HL-60 (cell line): Measurements from ENCODE around the gene SEPTIN5.
"Not testable (repeated sequence)": the region's sequence is repeated elsewhere in the genome, so short reads cannot be mapped to it uniquely, and the experiment has no call there.

Experiments
- DNase-seq, 2 experiments: peaks; one replicate each; pipeline ENCODE4 v3.0.0-alpha.2; 2010 to 2020; ENCODE audit warnings: low read depth in 1 of 2, low spot score in 1 of 2
- H3K27ac ChIP-seq: fragments of 250-450 bp; sonication (Bioruptor Pico); replicated peaks from 2 replicates; pipeline ENCODE4 v1.5.1; 2020; ENCODE audit warnings: mild to moderate bottlenecking, moderate library complexity
- H3K27me3 ChIP-seq: fragments of 250-450 bp; sonication (Bioruptor Pico); 2 replicates; pipeline ENCODE4 v1.5.1; 2021; ENCODE audit warnings: mild to moderate bottlenecking, moderate library complexity; ENCODE audit not compliant: insufficient read depth, poor library complexity, severe bottlenecking
- H3K4me3 ChIP-seq: replicated peaks from 2 replicates; pipeline ENCODE4 v1.5.1; 2011; ENCODE audit warnings: mild to moderate bottlenecking, control low read depth, low read length; ENCODE audit not compliant: insufficient read depth
- GABPA ChIP-seq: IDR thresholded peaks from 2 replicates; pipeline ENCODE4 v1.6.1; 2012; ENCODE audit warnings: low read depth
- POLR2AphosphoS5 ChIP-seq: IDR thresholded peaks from 2 replicates; pipeline ENCODE4 v1.6.1; 2012; ENCODE audit warnings: low read depth
- SPI1 ChIP-seq: IDR thresholded peaks from 2 replicates; pipeline ENCODE4 v1.6.1; 2012; ENCODE audit warnings: low read depth, mild to moderate bottlenecking, borderline replicate concordance
- TF ChIP-seq, protein P1 (sequence below): IDR thresholded peaks from one replicate; pipeline ENCODE4 v1.5.1; 2011; ENCODE audit warnings: low read length, control low read depth, inconsistent platforms; ENCODE audit not compliant: insufficient read depth
- TF ChIP-seq, protein P2 (sequence below): IDR thresholded peaks from 2 replicates; pipeline ENCODE4 v1.6.1; 2012; ENCODE audit warnings: low read depth; ENCODE audit not compliant: insufficient replicate concordance

Gene SEPTIN5

DNA sequence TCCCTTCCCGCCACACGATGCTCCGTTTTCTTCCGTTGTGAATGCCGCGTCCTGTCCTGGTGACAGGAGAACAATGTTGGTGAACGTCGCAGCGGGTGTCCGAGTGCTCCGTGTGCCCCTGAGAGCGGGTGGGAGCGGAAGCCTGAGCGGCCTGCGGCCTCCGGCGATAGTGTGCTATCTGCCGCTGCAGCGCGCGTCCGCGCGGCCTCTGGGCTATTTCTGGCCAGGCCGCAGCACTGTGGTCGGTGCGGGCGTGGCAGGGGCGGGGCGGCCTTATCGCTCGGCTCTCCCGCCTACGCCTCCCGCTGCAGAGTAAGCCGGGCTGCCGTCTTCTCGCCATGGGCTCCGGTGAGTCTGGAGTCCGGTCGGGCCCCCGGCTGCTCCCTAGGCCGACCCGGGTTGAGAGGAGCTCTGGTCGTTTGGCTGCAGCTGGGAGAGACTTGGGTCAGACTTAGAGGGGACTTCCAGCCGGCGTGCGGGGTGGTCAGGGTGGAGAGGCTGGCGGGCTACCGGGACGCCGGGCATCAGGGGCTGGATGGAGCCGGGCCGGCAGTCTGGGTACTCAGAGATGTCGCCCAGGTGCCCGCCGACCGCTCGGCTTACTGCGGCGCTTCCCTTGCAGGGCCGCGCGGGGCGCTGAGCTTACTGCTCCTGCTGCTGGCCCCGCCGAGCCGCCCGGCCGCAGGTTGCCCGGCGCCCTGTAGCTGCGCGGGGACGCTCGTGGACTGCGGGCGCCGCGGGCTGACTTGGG lies 9.1 kb downstream of the SEPTIN5 start, which contains the start of gene GP1BB:
Gene GP1BB, plus strand, starts transcription at position 308 of the 751 bp plus-strand sequence. Its CDS starts 31 bp downstream, at position 339.
- peaks cover 16% of the 10 kb centered on the region for H3K27me3 ChIP-seq
- TF ChIP-seq, protein P1, sequence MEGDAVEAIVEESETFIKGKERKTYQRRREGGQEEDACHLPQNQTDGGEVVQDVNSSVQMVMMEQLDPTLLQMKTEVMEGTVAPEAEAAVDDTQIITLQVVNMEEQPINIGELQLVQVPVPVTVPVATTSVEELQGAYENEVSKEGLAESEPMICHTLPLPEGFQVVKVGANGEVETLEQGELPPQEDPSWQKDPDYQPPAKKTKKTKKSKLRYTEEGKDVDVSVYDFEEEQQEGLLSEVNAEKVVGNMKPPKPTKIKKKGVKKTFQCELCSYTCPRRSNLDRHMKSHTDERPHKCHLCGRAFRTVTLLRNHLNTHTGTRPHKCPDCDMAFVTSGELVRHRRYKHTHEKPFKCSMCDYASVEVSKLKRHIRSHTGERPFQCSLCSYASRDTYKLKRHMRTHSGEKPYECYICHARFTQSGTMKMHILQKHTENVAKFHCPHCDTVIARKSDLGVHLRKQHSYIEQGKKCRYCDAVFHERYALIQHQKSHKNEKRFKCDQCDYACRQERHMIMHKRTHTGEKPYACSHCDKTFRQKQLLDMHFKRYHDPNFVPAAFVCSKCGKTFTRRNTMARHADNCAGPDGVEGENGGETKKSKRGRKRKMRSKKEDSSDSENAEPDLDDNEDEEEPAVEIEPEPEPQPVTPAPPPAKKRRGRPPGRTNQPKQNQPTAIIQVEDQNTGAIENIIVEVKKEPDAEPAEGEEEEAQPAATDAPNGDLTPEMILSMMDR = peak; percentile 11
- TF ChIP-seq SPI1 (no peak), POLR2AphosphoS5 (0 out of 2 replicates have a peak, but pooled peaks have one; percentile 16)
- peak; percentile 47 to 54 for DNase-seq

DNA sequence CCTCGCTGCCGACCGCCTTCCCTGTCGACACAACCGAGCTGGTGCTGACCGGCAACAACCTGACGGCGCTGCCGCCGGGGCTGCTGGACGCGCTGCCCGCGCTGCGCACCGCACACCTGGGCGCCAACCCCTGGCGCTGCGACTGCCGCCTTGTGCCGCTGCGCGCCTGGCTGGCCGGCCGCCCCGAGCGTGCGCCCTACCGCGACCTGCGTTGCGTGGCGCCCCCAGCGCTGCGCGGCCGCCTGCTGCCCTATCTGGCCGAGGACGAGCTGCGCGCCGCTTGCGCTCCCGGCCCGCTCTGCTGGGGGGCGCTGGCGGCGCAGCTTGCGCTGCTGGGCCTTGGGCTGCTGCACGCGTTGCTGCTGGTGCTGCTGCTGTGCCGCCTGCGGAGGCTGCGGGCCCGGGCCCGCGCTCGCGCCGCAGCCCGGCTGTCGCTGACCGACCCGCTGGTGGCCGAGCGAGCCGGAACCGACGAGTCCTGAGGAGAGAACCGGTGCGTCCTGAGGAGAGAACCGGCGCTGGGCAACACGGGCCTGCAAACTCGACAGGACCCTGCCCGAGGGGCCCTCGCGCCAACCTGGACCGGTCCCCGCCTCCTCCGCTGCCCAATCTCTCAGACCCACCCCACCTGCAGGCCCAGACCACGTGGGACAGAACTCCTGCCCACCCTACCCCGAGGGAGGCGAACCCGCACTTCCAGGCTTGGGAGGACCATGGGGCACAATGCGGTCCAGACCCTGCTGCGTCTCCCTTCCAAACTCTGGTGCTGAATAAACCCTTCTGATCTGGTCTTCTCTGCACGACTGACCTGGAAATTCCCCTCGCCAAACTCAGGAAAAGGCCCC lies 9.9 kb downstream of the SEPTIN5 start:
- TF ChIP-seq, protein P2, sequence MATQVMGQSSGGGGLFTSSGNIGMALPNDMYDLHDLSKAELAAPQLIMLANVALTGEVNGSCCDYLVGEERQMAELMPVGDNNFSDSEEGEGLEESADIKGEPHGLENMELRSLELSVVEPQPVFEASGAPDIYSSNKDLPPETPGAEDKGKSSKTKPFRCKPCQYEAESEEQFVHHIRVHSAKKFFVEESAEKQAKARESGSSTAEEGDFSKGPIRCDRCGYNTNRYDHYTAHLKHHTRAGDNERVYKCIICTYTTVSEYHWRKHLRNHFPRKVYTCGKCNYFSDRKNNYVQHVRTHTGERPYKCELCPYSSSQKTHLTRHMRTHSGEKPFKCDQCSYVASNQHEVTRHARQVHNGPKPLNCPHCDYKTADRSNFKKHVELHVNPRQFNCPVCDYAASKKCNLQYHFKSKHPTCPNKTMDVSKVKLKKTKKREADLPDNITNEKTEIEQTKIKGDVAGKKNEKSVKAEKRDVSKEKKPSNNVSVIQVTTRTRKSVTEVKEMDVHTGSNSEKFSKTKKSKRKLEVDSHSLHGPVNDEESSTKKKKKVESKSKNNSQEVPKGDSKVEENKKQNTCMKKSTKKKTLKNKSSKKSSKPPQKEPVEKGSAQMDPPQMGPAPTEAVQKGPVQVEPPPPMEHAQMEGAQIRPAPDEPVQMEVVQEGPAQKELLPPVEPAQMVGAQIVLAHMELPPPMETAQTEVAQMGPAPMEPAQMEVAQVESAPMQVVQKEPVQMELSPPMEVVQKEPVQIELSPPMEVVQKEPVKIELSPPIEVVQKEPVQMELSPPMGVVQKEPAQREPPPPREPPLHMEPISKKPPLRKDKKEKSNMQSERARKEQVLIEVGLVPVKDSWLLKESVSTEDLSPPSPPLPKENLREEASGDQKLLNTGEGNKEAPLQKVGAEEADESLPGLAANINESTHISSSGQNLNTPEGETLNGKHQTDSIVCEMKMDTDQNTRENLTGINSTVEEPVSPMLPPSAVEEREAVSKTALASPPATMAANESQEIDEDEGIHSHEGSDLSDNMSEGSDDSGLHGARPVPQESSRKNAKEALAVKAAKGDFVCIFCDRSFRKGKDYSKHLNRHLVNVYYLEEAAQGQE = no peak
- TF ChIP-seq POLR2AphosphoS5 = no peak; the same call in 1 of the 2 replicates
- TF ChIP-seq, protein P1 = peak; percentile 35
- no peak for TF ChIP-seq SPI1
- no peak for TF ChIP-seq GABPA
- H3K4me3 ChIP-seq = peak overlapping the region; percentile 26
- DNase-seq = peak; percentile 62 to 71
- peaks cover 16% of the 10 kb centered on the region for H3K27me3 ChIP-seq
- no peak overlapping the region for H3K27ac ChIP-seq

More for the DNA sequence above, 9.1 kb downstream of the SEPTIN5 start, which contains the start of gene GP1BB:
- Histone ChIP-seq H3K27ac (no peak within 1 kb of the TSS), H3K4me3 (peak within 1 kb of the TSS; percentile 26)

DNA sequence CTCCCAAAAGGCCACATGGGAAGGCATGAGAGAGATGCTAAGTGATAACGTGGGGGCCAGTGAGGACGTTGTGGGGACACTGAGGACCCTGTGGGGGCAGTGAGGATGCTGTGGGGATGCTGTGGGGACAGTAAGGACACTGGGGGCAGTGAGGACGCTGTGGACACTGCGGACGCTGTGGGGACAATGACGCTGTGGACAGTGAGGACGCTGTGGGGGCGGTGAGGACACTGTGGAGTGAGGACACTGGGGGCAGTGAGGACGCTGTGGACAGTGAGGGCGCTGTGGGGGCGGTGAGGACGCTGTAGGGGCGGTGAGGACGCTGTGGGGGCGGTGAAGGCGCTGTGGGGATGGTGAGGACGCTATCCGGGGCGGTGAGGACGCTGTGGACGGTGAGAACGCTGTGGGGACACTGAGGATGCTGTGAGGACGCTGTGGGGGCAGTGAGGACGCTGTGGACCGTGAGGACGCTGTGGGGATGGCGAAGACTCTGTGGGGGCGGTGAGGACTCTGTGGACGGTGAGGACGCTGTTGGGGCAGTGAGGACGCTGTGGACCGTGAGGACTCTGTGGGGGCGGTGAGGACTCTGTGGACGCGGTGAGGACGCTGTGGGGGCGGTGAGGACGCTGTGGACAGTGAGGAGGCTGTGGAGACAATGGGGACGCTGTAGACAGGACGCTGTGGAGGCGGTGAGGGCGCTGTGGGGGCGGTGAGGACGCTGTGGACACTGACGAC lies 10.8 kb downstream of the SEPTIN5 start:
- no peak for DNase-seq
- TF ChIP-seq, protein P1 = no peak
- TF ChIP-seq, protein P2 = no peak
- TF ChIP-seq POLR2AphosphoS5 = no peak
- no peak for TF ChIP-seq SPI1
- TF ChIP-seq GABPA = no peak
- Histone ChIP-seq H3K27me3 (peaks cover 16% of the 10 kb centered on the region), H3K4me3 (no peak overlapping the region), H3K27ac (no peak overlapping the region)

DNA sequence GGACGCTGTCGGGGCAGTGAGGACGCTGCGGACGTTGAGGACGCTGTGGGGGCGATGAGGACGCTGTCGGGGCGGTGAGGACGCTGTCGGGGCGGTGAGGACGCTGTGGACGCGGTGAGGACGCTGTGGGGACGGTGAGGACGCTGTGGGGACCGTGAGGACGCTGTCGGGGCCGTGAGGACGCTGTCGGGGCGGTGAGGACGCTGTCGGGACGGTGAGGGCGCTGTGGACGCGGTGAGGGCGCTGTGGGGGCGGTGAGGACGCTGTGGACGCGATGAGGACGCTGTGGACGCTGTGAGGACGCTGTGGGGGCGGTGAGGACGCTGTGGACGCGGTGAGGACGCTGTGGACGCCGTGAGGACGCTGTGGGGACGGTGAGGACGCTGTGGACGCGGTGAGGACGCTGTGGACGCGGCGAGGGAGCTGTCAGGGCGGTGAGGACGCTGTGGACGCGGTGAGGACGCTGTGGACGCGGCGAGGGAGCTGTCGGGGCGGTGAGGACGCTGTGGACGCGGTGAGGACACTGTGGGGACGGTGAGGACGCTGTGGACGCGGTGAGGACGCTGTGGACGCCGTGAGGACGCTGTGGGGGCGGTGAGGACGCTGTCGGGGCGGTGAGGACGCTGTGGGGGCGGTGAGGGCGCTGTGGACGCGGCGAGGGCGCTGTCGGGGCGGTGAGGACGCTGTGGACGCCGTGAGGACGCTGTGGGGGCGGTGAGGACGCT lies 11.9 kb downstream of the SEPTIN5 start:
- not testable (repeated sequence) for DNase-seq, H3K27ac ChIP-seq, H3K4me3 ChIP-seq
- peaks cover 16% of the 10 kb centered on the region for H3K27me3 ChIP-seq
